ENCODE measurements around the gene ACSBG1.

DNA sequence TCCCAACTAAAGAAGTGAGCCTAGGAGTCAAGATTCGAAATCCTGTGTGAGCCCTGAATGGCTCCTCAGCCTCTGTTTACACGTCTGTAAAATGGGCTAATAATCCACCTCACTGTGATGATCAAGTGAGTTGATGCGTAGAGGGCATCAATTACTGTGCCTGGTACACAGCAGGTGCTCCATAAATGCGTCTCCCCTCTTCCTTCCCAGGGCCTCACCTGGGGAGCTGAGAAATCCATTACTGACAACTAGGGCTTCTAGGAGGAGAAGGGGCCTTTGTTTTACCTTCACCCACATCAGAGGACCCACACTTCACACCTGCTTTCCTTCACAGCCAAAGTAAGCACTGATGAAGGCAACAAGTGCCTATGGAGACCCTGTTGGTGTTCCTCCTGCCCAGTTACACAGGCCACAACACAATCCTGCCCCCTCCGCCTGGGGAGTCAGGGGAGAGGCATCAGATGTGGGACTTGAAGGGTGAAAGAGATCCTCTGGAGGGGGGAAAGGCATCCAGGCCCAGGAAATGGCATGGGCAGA is 104.5 kb downstream of the ACSBG1 start:
- TF ChIP-seq, protein P1, sequence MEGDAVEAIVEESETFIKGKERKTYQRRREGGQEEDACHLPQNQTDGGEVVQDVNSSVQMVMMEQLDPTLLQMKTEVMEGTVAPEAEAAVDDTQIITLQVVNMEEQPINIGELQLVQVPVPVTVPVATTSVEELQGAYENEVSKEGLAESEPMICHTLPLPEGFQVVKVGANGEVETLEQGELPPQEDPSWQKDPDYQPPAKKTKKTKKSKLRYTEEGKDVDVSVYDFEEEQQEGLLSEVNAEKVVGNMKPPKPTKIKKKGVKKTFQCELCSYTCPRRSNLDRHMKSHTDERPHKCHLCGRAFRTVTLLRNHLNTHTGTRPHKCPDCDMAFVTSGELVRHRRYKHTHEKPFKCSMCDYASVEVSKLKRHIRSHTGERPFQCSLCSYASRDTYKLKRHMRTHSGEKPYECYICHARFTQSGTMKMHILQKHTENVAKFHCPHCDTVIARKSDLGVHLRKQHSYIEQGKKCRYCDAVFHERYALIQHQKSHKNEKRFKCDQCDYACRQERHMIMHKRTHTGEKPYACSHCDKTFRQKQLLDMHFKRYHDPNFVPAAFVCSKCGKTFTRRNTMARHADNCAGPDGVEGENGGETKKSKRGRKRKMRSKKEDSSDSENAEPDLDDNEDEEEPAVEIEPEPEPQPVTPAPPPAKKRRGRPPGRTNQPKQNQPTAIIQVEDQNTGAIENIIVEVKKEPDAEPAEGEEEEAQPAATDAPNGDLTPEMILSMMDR (IDR thresholded peaks at IDR 0.05) = no peak
- TF ChIP-seq POLR2A (IDR thresholded peaks at IDR 0.05) = no peak

Measured in breast epithelium (tissue), 3 donors.